NCI-H2196 treated with DMSO at 0.1 percent for 48 hours (cell line): ENCODE results near the gene TK1.

Experiments used
- DNase-seq: peaks from one replicate; lab custom pipeline; 2025; ENCODE audit not compliant: unreplicated experiment; lab: John Stamatoyannopoulos, UW

Gene TK1

DNA sequence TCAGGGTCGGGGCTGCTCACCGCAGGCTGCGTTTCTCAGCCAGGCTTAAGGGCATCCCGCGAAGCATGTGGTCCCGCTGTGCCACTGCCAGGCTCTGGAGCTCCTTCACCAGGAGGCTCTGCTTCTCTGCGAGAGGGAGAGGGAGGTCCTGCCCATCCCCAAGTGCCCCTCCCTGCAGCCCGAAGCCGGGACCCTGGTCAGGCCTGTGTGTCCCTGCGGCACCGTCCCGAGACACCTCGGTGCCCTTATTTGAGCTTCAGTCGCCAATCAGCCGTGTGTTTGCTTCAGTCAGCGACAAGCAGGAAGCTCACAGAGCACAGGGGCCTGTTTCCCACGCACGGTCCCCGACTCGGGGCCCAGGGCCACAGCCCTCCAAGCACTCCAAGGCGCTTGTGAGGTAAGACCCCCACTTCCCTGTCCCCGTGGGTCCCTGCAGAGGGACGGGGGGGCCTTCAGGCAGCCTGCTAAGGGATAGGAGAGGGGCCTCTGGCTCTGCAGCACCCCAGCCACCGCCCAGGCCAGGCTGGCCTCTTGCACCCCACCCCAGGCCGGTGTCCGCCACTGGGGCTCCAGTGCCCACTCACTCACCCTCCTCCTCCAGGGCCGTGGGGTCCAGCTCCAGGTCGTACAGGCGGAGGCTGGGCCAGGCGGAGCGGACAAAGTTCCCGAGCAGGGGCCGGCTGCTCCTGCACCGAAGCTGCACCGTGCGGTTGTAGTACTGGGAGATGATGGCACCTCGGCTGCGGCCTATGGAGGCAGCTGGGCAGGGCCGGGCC is 61.5 kb downstream of the TK1 start:
- no peak for DNase-seq

GRCh38 chr17:78124836-78125137 is 62.1 kb downstream of the TK1 start:
- DNase-seq, result no peak
